ENCODE results near the gene CHST11.

- no peak for TF ChIP-seq PRDM1 (tag by site-specific recombination; IDR thresholded peaks at IDR 0.05)
- TF ChIP-seq, protein P1, sequence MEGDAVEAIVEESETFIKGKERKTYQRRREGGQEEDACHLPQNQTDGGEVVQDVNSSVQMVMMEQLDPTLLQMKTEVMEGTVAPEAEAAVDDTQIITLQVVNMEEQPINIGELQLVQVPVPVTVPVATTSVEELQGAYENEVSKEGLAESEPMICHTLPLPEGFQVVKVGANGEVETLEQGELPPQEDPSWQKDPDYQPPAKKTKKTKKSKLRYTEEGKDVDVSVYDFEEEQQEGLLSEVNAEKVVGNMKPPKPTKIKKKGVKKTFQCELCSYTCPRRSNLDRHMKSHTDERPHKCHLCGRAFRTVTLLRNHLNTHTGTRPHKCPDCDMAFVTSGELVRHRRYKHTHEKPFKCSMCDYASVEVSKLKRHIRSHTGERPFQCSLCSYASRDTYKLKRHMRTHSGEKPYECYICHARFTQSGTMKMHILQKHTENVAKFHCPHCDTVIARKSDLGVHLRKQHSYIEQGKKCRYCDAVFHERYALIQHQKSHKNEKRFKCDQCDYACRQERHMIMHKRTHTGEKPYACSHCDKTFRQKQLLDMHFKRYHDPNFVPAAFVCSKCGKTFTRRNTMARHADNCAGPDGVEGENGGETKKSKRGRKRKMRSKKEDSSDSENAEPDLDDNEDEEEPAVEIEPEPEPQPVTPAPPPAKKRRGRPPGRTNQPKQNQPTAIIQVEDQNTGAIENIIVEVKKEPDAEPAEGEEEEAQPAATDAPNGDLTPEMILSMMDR (tag by site-specific recombination; IDR thresholded peaks at IDR 0.05), result no peak
- no peak for TF ChIP-seq ZNF335 (tag by site-specific recombination; conservative IDR thresholded peaks at IDR 0.05)
- no peak for TF ChIP-seq YY2 (tag by site-specific recombination; IDR thresholded peaks at IDR 0.05)
- TF ChIP-seq ZNF133 (tag by site-specific recombination; IDR thresholded peaks at IDR 0.05), result no peak
- TF ChIP-seq, protein P2, sequence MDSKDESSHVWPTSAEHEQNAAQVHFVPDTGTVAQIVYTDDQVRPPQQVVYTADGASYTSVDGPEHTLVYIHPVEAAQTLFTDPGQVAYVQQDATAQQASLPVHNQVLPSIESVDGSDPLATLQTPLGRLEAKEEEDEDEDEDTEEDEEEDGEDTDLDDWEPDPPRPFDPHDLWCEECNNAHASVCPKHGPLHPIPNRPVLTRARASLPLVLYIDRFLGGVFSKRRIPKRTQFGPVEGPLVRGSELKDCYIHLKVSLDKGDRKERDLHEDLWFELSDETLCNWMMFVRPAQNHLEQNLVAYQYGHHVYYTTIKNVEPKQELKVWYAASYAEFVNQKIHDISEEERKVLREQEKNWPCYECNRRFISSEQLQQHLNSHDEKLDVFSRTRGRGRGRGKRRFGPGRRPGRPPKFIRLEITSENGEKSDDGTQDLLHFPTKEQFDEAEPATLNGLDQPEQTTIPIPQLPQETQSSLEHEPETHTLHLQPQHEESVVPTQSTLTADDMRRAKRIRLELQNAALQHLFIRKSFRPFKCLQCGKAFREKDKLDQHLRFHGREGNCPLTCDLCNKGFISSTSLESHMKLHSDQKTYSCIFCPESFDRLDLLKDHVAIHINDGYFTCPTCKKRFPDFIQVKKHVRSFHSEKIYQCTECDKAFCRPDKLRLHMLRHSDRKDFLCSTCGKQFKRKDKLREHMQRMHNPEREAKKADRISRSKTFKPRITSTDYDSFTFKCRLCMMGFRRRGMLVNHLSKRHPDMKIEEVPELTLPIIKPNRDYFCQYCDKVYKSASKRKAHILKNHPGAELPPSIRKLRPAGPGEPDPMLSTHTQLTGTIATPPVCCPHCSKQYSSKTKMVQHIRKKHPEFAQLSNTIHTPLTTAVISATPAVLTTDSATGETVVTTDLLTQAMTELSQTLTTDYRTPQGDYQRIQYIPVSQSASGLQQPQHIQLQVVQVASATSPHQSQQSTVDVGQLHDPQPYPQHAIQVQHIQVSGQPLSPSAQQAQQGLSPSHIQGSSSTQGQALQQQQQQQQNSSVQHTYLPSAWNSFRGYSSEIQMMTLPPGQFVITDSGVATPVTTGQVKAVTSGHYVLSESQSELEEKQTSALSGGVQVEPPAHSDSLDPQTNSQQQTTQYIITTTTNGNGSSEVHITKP (tag by site-specific recombination; IDR thresholded peaks at IDR 0.05), result no peak
- no peak for TF ChIP-seq ZNF121 (tag by site-specific recombination; IDR thresholded peaks at IDR 0.05)
- TF ChIP-seq ZNF629 (tag by site-specific recombination; IDR thresholded peaks at IDR 0.05), result no peak
- TF ChIP-seq, protein P3, sequence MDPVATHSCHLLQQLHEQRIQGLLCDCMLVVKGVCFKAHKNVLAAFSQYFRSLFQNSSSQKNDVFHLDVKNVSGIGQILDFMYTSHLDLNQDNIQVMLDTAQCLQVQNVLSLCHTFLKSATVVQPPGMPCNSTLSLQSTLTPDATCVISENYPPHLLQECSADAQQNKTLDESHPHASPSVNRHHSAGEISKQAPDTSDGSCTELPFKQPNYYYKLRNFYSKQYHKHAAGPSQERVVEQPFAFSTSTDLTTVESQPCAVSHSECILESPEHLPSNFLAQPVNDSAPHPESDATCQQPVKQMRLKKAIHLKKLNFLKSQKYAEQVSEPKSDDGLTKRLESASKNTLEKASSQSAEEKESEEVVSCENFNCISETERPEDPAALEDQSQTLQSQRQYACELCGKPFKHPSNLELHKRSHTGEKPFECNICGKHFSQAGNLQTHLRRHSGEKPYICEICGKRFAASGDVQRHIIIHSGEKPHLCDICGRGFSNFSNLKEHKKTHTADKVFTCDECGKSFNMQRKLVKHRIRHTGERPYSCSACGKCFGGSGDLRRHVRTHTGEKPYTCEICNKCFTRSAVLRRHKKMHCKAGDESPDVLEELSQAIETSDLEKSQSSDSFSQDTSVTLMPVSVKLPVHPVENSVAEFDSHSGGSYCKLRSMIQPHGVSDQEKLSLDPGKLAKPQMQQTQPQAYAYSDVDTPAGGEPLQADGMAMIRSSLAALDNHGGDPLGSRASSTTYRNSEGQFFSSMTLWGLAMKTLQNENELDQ (tag by site-specific recombination; IDR thresholded peaks at IDR 0.05; ENCODE audit: low read depth), result no peak
- TF ChIP-seq ZNF274 (IDR thresholded peaks at IDR 0.05; ENCODE audit: low read length), result no peak
- TF ChIP-seq ZNF274 (tag by site-specific recombination; IDR thresholded peaks at IDR 0.05; ENCODE audit: borderline replicate concordance), result no peak
- TF ChIP-seq PATZ1 (tag by site-specific recombination; IDR thresholded peaks at IDR 0.05), result no peak
- no peak for TF ChIP-seq ZNF677 (tag by site-specific recombination; IDR thresholded peaks at IDR 0.05)
- TF ChIP-seq YY1 (tag by site-specific recombination; IDR thresholded peaks at IDR 0.05), result no peak
These were observed 235.2 kb downstream of the CHST11 start for GRCh38 chr12:104691721-104692556.

All from HEK293 (cell line).